Endometrial microvascular endothelial cells (primary cell): ENCODE results near the gene TBX15. TPM values are rescaled to one million over a fixed set of nuclear protein-coding genes. Genes with fewer than 3 reads are reported as not detected.
"Not testable (repeated sequence)": the region's sequence is repeated elsewhere in the genome, so short reads cannot be mapped to it uniquely, and the experiment has no call there.

Experiments used
- in situ Hi-C: cut with HindIII; loops from 2 replicates; pipeline ENCODE4 v1.10.0; 2017; ENCODE audit warnings: low sequenced_read_pairs, low pct_unique_long_range_greater_than_20kb; ENCODE audit errors: inconsistent ontology term
- total RNA-seq: library from RNA; depleted of rRNA; stranded (reverse); fragments of >200 nt; gene quantifications from one replicate; pipeline ENCODE4 v1.2.3, GENCODE V29; 2015; ENCODE audit errors: inconsistent ontology term

Gene TBX15
- total RNA-seq, 1 donor from 2014 or later = not detected

- in situ Hi-C loops = no loop called here
Measured at GRCh38 chr1:118970451-118970850, 17.7 kb downstream of the TBX15 start.

- in situ Hi-C loops = no loop called here
Measured at GRCh38 chr1:118963456-118964430, 24.4 kb downstream of the TBX15 start.

GRCh38 chr1:118963138-118963455 lies 25.0 kb downstream of the TBX15 start:
- in situ Hi-C loops = no loop called here

- in situ Hi-C loops = no loop called here
Measured at GRCh38 chr1:118961156-118961555, 27.0 kb downstream of the TBX15 start.

- in situ Hi-C loops = no loop called here
Measured at GRCh38 chr1:118960567-118961136, 27.5 kb downstream of the TBX15 start.

- in situ Hi-C loops = no loop called here
Measured at GRCh38 chr1:118960026-118960561, 28.0 kb downstream of the TBX15 start.

GRCh38 chr1:118958937-118959631 lies 29.1 kb downstream of the TBX15 start:
- in situ Hi-C loops = no loop called here

GRCh38 chr1:118958140-118958539 lies 30.0 kb downstream of the TBX15 start:
- in situ Hi-C loops = no loop called here

GRCh38 chr1:118957579-118957978 lies 30.6 kb downstream of the TBX15 start:
- in situ Hi-C loops = not testable (repeated sequence)

GRCh38 chr1:118954301-118954905 lies 33.7 kb downstream of the TBX15 start:
- in situ Hi-C loops = no loop called here

- in situ Hi-C loops = no loop called here
Measured at GRCh38 chr1:118951270-118951936, 36.7 kb downstream of the TBX15 start.

- in situ Hi-C loops = no loop called here
Measured at GRCh38 chr1:118949315-118949714, 38.8 kb downstream of the TBX15 start.

- in situ Hi-C loops = no loop called here
Measured at GRCh38 chr1:118948846-118949245, 39.3 kb downstream of the TBX15 start.

GRCh38 chr1:118948351-118948750 lies 39.8 kb downstream of the TBX15 start:
- in situ Hi-C loops = no loop called here

- in situ Hi-C loops = no loop called here
Measured at GRCh38 chr1:118947790-118948189, 40.4 kb downstream of the TBX15 start.

GRCh38 chr1:118947003-118947765 lies 41.0 kb downstream of the TBX15 start:
- in situ Hi-C loops = no loop called here

- in situ Hi-C loops = no loop called here
Measured at GRCh38 chr1:118945489-118945888, 42.7 kb downstream of the TBX15 start.

GRCh38 chr1:118944546-118944945 lies 43.6 kb downstream of the TBX15 start:
- in situ Hi-C loops = no loop called here
